Measurements from ENCODE around the gene ZNF384.

ZNF384 gene

DNA sequence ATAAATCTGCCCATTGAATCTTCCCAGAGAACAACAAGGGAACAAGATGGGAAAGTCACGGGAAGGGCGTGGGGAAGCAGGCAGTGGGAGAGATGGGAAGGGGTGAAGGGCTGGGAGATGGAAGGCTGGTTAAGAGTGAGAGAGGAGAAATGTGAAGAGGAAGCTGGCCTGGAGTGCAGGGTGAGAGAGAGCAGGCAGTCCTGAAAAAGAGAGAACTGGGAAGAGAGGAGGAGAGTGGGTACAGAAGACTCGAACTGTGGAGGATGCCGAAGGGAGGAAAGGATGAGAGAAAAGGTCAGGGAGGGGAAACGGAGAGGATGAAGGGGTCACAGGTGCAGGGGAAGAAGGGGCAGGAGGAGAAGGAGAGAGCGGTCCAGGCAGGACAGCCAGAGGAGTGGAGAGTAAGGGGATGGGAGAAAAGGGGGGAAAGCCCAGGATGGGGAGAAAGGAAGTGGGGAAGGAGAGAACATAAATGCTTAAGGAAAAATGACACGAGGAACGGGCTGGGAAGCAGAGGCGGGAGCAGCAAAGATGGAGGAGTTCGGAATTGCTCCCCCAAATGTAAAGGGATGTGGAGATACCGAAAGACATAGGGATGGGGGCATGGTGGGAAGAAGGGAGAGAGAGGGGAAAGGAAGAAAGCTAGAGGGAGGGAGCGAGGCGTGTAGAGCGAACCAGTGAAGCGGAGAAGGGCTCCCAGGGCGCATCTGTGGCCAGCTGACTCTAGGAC lies 10.2 kb upstream of the ZNF384 start:
- no peak for DNase-seq

DNA sequence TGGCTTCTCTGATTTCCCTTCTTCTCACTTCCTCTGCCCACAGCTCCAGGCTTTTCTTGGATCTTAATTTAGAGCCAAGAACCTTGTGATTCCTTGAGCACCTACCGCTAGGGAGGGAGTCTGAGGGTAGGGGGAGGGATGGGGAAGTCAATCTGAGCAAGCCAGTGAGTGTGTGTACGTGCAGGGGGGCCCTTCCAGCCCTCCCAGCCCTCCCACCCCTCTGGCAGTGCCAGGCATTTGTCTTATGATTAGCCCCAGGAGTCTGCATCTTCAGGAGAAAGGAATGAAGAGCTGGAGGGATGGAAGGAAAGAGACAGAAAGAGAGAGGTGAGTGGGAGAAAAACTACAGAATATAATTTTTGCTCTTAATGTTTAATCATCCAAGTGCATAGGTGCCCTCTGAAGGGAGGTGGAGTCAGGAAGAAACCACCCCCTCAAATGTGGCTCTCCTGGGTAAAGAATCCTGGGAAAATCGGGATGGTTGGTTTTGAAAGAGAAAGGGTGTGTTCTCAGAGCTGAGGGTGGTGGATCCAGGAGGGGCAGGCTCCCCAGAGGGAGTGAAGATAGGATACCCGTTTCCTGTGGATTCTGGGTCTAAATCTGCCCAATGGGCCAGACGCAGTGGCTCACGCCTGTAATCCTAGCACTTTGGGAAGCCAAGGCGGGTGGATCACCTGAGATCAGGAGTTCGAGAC lies 9.3 kb upstream of the ZNF384 start:
- no peak for DNase-seq

DNA sequence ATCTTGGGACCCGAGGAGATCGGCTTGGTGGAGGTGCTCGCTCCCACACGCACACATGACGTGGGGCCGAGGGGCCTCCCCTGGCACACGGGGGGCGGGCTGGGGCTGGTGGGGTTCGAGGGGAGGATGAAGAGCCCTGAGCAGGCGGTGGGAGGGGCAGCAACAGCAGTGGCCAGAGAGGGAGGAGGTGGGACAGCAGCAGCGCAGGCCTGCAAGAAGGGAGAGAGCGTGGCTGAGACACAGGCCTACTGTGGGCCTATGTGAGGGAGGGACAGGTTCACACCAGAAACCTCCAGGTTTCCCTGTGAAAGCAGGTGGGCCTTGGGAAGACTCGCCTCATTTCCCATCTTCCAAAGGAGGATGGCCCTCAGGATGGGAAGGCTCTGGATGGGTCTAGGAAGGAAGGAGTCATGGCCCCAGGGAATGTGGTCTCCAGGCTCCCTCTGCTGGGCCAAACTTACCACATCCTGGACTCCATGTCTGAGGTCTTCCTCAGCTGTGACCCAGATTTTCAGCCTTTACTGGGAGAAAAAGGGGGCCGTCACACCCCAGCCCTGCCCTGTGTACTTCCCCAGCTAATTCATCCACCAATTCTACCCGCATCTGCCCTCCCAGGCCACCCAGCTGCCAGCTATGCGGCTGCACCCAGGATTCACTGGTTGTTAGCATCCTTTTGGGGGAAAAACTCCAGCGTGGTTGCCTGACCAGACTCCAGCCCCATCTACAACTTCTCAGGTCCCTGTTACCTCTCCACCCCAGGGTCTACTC lies 8.6 kb upstream of the ZNF384 start:
- peak; percentile 81 for DNase-seq

DNA sequence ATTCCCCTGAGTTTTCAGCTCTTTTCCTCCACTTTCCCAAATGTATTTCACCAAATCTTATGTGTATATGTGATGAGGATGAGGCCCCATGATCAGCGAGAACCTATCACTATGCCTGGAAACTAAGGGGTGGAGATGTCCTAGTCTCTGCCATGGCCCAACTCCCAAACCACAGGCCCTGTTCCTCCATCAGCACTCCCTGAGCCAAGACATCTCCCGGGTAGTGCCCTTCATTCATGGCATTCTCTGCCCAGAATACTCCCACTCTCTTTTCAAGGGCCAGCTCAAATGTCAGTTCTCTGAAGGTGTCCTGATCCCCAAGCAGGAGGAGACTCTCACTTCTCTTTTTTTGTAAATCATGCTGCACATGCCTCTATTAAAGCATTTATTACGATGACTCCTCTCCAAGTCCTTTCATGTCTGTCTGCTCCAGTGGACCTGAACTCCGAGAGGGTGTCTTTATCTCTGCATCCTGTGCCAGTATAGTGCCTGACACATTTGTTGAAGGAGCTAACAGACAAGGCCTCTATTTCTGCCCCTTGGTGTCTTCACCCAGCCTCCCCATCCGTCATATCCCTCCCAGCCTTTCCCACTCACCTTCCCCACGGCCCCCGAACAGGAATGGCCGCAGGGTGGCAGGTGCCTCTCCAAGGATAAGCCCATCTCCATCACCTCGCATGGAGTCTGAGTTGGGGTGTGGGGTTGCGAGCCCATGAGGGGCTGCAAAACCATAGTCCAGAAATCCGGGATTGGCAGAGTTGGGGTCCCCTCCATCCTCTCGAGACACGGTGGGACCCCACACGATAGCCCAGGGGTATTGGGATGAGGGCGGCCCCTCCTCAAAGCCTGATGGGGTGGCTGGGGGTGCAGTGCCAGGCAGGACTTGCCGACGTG lies 7.8 kb upstream of the ZNF384 start:
- DNase-seq: no peak

DNA sequence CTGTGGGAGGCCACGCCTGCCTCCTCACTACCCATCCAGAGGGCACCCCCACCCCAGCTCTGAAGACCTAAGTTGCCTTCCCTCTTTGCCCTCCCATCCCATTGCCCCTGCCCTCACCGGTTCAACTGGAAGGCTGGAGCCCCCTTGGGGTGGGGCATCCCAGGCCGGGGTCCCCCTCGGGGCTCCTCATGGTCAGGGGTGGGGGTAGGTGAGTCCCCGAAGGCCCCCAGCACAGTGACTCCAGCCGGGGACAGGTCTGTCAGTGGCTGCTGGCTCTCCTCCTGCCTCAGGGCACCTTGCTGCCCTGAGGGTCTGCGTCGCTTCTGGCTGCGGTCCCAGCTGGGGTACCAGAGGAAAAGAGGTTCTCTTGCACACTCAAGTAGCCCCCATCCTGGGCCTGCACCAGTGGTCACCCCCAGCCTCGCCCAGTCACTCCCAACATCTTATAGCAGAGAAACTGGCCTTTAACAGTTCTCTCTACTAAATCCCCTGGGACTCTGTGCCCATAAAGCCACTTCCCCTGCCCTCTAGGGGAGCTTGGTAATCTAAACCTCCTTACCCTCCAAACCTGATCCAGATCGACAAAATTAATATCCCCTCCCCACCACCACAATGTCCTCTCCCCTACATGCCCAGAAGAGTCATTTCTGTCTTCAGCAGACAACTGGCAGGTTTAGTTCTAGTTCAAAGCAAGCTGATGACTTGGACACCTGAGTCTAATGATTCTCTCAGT lies 6.3 kb upstream of the ZNF384 start:
- no peak for DNase-seq

DNA sequence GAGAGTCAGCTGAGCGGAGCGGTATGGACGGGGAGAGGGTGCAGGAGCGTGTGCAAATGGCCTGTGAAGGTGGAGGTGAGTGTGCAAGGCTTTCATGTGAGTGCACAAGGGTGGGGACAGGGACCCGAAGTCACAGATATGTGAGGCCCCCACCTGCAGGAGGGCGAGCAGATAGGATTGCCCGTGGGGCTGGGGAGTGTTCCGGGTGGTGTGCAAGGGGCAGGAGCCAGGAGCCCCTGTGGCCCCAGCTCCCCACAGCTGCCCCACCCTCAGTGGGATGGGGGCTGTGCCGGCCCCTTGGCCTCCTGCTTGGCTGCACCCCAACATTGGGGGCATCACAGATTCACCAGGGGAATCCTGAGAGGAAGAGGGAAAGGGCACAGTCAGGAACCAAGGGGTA lies 5.5 kb upstream of the ZNF384 start:
- DNase-seq: no peak

DNA sequence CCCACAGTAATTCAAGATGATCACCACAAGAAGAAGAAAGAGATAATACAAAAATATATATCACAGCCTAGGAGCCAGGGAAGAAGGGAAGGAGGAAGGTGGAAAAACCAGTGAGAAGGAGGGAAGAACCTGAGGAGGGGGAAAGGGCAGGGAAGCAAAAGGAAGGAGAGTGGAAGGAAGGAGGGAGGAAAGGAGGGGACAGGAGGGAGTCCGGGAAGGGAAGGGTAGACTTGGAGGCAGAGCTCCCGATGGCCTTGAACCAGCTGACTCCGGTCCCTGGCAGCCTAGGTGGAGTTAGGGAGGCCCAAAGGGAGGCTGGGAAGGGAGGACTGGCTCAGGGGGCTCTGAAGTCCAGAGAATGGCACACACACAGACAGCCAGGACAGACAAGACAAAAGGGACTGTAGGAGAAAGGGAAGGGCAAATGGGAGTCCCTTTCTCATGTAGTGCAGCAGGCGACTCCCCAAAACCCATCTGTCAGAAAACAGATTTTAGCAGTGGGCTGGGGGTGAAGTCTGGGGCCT lies 4.7 kb upstream of the ZNF384 start:
- no peak for DNase-seq

DNA sequence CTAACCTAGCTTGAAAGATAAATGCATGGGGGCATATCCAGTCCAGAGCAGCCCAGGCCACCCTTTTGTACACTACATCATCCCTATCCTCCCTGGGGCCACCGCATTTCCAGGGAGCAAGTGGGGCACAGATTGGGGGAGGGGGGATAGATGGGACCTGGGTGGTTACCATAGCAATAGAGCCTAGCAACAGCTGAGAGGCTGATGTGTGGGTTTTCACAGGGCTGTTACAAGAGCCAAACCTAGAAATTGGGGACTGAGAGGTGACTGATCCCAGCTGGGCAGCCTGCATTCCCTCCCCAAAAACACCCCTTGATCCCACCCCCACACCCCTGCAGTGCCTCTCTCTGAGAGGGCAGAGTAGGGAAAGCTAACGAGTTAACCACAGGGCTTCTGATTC lies 3.7 kb upstream of the ZNF384 start:
- no peak for DNase-seq

DNA sequence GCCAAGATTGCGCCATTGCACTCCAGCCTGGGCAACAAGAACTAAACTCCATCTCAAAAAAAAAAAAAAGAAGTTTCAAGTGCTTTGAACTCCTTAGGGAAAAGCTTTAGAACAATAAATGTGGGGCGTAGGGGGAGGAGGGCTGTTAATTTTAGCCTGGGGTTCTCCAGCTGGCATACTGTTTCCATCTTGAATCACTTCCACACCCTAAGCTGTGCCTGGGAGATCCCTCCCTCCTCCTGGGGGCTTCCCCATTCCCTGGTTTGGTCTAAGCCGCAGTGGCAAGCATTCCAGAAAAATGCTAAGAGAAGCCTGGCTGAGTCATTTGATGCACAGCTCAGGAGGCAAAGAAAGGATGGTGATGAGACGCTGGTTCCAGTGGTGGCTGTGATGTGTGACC lies 2.3 kb upstream of the ZNF384 start:
- DNase-seq: no peak

DNA sequence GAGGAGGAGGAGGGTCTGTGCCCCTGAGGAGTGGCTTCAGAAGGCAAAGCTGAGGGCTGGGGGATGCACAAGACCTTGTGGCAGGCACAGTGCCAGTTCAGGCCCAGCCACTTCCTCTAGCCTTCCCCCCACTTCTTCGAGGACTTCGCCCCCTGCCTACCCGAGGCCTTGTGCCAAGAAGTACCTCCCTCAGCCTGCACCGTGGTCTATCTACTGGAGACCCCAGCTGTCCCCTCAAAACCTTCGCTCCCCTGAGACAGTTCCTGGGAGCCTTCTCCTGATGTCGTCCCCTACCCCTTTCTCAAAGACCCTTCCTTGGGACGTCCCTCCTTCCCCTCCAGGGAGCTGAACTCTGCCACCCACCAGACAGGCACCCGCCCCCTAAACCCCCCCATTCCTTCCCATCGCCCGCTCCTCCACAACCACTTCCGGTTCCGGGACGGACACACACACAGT lies 604 bp downstream of the ZNF384 start:
- no peak for DNase-seq

DNA sequence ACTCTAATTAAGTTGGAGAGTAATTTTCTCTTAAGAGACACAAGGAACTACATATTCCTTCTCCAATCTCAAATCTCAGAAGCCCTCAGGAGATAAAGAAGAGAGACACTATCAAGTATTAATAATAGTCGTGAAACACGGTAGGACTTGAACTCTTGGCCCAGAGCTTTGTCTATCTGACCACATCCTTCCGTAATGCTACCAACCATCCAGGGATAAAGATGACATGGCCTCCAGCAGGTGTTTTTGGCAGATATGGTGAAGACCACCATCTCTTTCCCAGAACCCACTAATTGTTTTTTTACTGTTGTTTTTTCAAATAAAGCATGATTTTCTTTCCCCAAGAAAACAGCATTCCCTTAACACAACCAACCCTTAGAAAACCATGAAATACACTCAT lies 3.4 kb downstream of the ZNF384 start:
- no peak for DNase-seq

DNA sequence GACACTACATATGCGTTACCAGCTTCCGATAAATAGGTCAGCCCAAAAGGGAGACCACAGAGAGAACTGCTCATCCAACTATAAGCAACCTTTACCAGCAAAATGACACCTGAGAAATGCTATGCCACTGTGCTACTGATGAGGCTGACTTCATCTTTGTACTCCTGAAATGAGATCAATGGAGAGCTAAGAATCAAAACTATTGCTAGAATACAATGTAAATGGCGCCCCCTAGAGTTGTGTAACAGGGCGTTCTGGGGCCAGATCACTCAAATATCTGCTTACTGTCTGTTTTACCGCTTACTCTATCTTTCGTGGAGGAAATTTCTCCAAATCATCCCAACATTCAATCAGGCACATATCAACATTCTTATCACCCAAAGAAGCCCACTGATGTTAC lies 4.6 kb downstream of the ZNF384 start:
- no peak for DNase-seq

DNA sequence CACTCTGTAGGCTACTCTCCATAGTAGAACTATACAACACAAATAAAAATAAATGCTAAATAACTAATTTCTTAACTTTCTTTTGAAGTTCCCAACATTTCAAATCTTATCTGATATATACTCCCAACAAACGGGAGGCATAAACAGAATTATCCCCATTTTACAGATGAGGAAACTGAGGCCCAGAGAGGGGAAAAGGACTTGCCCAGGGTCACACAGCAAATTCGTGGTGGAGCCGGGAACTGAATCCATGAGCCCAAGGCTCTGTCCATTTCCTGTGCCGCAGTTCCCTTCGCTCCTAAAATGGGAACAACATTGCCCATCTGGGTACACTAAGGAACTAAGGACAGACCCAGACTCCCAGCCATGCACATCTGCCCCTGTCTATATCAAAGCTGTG lies 12.2 kb downstream of the ZNF384 start:
- DNase-seq: no peak

DNA sequence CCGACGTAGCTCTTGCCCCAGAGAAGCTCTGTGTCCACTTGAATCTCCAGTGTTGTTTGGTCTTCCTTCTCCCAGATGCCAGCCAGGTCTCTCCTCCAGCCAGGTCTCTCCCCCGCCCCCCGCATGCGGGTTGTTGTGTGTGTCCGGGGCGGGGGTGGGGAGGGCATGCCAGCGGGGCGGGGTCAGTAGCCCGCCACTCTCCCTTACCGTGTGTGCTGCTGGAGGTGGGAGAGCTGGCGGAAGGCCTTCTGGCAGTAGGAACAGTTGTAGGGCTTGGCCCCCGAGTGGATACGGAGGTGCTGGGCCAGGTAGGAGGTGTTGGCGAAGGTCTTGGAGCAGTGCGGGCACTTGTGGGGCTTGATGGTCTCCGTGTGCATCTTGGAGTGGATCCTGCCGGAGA lies 17.0 kb downstream of the ZNF384 start:
- no peak for DNase-seq

DNA sequence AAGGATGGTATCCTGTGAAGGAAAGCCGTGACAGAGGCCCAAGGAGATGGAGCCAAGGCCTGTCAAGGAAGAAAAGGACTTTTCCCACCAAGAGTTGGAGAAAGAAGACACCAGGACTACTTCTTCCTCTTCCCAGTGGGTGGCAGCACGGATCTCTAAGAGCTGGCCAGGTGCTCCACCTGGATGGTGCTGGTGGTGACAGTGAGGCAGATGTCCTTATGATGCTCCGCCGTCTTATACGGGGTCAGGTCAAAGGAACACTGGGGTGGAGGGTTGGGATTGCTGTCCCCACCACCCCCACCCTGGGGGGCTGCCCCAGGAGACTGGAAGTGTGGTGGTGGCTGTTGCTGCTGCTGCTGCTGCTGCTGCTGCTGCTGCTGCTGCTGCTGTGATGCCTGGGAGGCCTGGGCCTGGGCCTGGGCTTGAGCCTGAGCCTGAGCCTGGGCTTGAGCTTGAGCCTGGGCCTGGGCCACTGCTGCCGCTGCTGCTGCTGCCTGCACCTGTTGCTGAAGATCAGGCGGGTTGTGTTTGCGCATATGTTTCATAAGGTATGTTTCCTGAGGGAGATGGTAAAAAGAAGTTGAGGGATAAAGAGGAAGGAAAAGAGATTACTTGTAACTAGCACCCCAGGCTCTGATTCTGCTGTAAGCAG lies 21.5 kb downstream of the ZNF384 start:
- DNase-seq: no peak

DNA sequence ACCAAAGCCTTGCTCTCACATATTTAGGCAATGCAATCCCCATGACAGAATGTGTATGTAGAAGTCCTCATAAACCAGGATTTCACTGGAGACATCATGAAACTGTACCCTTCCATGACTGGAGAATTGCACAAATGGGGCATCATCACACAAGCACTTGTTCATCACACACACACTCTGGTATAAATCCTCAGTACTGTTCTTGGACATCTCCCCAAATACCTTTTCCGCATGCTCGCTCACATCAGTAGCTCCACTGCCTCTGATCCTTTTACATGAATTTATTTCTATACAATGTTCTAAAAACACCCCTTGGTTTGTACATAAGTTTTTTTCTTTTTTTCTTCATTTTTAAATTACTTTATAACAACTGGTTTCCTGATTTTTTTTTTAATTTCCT lies 23.0 kb downstream of the ZNF384 start:
- no peak for DNase-seq

DNA sequence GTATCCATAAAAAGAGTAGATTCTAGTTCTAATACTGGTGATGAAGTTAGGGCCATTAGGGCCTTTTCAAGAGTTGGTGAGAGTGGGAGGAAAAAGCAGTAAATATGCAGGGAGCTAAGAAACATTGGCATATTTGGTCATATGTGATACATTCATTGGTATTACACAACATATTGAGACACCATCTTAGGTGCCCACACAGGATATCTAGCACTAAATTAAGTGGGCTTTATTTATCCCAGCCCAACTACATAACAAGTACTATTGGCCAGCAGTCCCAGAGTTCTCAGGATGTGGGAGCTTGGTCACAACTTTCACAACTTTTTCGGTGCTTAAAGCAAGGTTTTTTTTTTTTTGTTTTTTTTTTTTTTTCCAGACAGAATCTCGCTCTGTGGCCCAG lies 24.3 kb downstream of the ZNF384 start:
- no peak for DNase-seq

DNA sequence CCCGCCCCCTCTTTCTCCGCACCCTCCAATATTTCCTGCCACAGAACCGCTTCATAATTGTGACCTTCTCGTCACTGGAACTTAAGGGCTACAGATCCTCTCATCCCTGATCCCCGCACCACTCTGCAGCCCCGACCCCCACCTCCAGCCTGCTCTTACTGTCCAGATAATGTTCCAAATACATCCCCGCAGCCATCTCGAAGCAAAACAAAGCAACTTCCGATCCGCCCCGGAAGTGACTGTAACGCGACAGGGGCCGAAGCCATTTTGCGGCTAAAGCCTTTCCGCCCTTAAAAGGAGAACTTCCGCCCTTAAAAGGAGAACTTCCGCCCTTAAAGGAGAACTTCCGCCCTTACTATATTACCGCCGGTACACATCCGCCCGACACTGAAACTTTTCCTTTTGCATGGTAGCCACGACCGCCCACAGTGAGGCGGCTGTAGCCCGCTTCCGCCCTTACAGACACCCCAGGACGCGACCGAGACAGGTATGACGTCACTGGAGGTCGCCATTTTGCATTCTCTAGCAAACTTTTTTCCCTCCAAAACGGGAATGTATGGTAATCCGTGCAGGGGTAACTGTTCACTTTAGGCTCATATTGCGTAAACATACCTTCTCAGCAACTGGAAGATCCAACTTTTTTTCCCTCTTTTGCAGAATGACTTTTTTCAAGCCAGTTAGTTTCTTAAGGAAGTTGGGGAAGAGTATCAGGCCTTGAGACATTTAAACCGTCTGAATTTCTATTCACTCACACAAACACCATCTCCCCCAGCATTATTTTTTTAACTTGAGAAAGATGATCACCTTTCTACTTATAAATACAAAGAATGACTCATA lies 26.1 kb downstream of the ZNF384 start, which contains the start of gene ING4:
TSS of gene ING4 (minus strand) at position 214 of the 837 bp plus-strand sequence. CDS start at position 196, 18 bp downstream.
- peak; percentile 70 for DNase-seq

DNA sequence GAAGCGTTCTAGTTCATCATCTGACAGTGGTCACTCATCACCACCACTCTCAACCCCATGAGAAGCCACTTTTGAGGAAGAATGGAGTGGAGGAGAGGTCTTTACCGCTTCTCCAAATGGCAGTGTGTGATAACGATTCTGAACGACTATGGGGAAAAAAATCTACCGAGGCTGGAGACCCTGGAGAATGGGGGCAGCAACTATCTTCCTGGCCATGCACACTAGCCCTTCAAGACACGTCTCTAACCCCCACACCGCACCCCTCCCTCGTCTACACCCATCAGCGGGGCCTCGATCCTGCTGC lies 26.6 kb downstream of the ZNF384 start:
- DNase-seq: no peak

DNA sequence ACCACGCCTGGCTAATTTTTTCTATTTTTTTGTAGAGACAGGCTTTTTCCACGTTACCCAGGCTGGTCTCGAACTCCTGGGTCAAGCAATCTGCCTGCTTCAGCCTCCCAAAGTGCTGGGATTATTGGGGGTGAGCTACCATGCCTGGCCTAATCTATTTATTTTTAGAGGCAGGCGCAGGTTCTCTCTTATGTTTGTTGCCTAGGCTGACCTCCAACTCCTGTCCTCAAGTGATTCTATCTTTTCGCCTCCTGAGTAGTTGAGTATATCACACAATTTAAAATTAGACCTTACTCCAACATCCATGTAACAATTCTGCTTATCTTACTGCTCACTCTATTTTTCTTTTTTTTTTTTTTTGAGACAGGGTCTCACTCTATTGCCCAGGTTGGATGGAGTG lies 35.2 kb downstream of the ZNF384 start:
- DNase-seq: no peak

DNA sequence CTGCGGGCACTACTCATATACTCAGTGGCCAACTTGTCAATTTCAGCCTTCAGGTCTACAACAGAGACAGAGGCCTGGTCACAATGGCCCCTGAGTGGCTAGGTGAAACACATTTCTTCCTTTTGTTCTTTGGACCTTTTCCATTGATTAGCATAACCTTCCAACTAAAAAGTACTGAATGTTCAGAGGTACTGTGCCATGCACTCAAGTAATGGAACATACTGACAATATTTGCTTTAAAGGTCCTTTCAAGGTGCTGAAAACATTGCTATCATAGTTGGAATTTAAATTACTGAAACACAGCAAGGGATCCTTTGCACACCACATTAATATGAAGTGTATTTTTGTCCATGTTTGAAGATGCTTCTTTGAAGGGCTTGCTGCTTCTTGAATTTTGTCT lies 35.8 kb downstream of the ZNF384 start:
- DNase-seq: no peak
